SU-DHL-6 (cell line): ENCODE results near the gene MRAP2.

Source experiments
- CTCF ChIP-seq: fragments of 200-600 bp; sonication (generic); IDR thresholded peaks from one replicate; pipeline ENCODE4 v1.5.1; 2017; ENCODE audit warnings: antibody characterized with exemption, mild to moderate bottlenecking, low read length, moderate library complexity; ENCODE audit not compliant: insufficient read depth, poor library complexity, severe bottlenecking
- EZH2phosphoT487 ChIP-seq: fragments of 200-600 bp; sonication (generic), shearing (Covaris generic); conservative IDR thresholded peaks from 2 replicates; pipeline ENCODE4 v1.6.1; 2018; ENCODE audit warnings: mild to moderate bottlenecking, antibody characterized with exemption, low read length, moderate library complexity, mixed read lengths

- TF ChIP-seq CTCF (no peak), EZH2phosphoT487 (no peak)
Observed at GRCh38 chr6:84027340-84028181, 6.0 kb upstream of the MRAP2 start.
